H1 (cell line): ENCODE data around the gene PEAK3. TPM values are rescaled to one million over a fixed set of nuclear protein-coding genes. Genes with fewer than 3 reads are reported as not detected.

Source experiments
- FOSL1 ChIP-seq: IDR thresholded peaks from 2 replicates; pipeline ENCODE4 v1.6.1; 2011; ENCODE audit warnings: mild to moderate bottlenecking, low read depth, low read length, moderate library complexity; ENCODE audit not compliant: insufficient read depth
- JUN ChIP-seq: IDR thresholded peaks from 2 replicates; pipeline ENCODE4 v1.6.1; 2011; ENCODE audit warnings: low read depth, mild to moderate bottlenecking, improper control_type of control experiment, low read length
- NRF1 ChIP-seq: IDR thresholded peaks from 2 replicates; pipeline ENCODE4 v1.6.1; 2011; ENCODE audit warnings: mild to moderate bottlenecking, low read depth, low read length, improper control_type of control experiment
- RFX5 ChIP-seq: IDR thresholded peaks from 2 replicates; pipeline ENCODE4 v1.6.1; 2011; ENCODE audit warnings: low read depth, low read length, improper control_type of control experiment, borderline replicate concordance
- polyA plus RNA-seq, 7 experiments: library from polyadenylated mRNA; depleted of rRNA in 3 of 7; stranded (reverse) in 5 of 7; unstranded in 2 of 7; fragments of >200 nt in 5 of 7; fragments of 200-250 nt in 2 of 7; gene quantifications; 1 replicate in 5 of 7; 2 replicates in 1 of 7; 4 replicates in 1 of 7; pipeline versions ENCODE4 v1.2.1 to v1.2.3, GENCODE V29; 2011 to 2013; ENCODE audit warnings: missing spikeins in 2 of 7, mixed read lengths in 2 of 7
- total RNA-seq: library from RNA; stranded (reverse); fragmentation: NEBNext Ultra II Directional; extraction: Animal tissue kit (Norgen Biotek cat#: 25700); gene quantifications from 2 replicates; pipeline ENCODE4 v1.2.1, GENCODE V29; 2021
- TF ChIP-seq, protein P1 (sequence below): IDR thresholded peaks from 2 replicates; pipeline ENCODE4 v1.6.1; 2012; ENCODE audit warnings: low read length, inconsistent platforms

The PEAK3 gene
- total and polyA plus RNA-seq, 2 of the 8 experiments (the other 6 are each of a cell fraction or from before 2014, with no cell fraction given) = not detected

DNA sequence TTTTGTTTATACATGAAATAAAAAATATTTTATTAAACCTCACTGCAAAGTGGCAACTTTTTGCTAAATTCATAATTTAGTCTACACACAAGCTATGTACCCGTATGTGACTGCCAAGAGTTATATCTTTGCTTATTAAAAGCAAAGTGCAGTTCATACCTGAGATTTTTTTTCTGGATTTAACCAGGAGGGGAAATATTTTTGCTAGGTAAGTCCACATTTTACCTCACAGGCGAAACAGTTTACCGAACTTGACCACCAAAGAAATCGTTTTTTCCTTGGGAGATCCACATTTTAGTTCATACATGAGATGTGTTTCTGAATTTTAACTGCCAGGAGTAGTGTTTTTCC, 13.5 kb downstream of the PEAK3 start (continued):
- TF ChIP-seq, protein P1, sequence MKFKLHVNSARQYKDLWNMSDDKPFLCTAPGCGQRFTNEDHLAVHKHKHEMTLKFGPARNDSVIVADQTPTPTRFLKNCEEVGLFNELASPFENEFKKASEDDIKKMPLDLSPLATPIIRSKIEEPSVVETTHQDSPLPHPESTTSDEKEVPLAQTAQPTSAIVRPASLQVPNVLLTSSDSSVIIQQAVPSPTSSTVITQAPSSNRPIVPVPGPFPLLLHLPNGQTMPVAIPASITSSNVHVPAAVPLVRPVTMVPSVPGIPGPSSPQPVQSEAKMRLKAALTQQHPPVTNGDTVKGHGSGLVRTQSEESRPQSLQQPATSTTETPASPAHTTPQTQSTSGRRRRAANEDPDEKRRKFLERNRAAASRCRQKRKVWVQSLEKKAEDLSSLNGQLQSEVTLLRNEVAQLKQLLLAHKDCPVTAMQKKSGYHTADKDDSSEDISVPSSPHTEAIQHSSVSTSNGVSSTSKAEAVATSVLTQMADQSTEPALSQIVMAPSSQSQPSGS = no peak
- TF ChIP-seq NRF1 (no peak), FOSL1 (no peak), JUN (no peak), RFX5 (no peak)
